ENCODE results near the gene ANO4.
"Not testable (repeated sequence)": the region's sequence is repeated elsewhere in the genome, so short reads cannot be mapped to it uniquely, and the experiment has no call there.

The ANO4 gene

GRCh38 chr12:101087920-101088319 is 293.3 kb downstream of the ANO4 start:
- no peak for DNase-seq (ENCODE audit: low read depth in 2 of 2)
- no peak for TF ChIP-seq CTCF (IDR thresholded peaks at IDR 0.05; ENCODE audit: low read depth, low read length)
- H3K4me3 ChIP-seq (replicated peaks in 1 of 2; ENCODE audit: low read depth in 2 of 2, low read length in 2 of 2): no peak overlapping the region

DNA sequence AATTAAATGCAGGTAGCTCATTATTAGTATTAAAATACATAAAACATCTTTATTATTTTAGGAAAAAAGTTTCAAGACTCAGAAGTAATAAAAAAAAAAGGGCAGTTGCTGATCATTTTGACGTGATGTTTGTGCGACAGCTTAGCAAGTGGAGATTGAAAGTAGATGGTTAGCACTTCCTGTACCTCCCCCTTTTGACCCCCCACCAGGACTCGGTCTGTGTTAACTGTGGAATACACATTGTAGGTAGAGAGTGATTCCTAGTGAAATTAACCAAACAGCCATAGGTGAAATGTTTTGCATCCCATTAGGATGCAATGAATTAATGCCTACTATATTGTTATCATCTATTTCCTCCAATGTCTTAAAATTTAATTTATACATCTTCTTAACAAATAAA is 294.7 kb downstream of the ANO4 start:
- TF ChIP-seq CTCF (IDR thresholded peaks at IDR 0.05; ENCODE audit: low read depth, low read length): no peak
- no peak overlapping the region for H3K4me3 ChIP-seq (replicated peaks in 1 of 2; ENCODE audit: low read depth in 2 of 2, low read length in 2 of 2)
- DNase-seq (ENCODE audit: low read depth in 2 of 2): no peak

GRCh38 chr12:101090222-101090621 is 295.6 kb downstream of the ANO4 start:
- H3K4me3 ChIP-seq (replicated peaks in 1 of 2; ENCODE audit: low read depth in 2 of 2, low read length in 2 of 2); DNase-seq (ENCODE audit: low read depth in 2 of 2): not testable (repeated sequence)

DNA sequence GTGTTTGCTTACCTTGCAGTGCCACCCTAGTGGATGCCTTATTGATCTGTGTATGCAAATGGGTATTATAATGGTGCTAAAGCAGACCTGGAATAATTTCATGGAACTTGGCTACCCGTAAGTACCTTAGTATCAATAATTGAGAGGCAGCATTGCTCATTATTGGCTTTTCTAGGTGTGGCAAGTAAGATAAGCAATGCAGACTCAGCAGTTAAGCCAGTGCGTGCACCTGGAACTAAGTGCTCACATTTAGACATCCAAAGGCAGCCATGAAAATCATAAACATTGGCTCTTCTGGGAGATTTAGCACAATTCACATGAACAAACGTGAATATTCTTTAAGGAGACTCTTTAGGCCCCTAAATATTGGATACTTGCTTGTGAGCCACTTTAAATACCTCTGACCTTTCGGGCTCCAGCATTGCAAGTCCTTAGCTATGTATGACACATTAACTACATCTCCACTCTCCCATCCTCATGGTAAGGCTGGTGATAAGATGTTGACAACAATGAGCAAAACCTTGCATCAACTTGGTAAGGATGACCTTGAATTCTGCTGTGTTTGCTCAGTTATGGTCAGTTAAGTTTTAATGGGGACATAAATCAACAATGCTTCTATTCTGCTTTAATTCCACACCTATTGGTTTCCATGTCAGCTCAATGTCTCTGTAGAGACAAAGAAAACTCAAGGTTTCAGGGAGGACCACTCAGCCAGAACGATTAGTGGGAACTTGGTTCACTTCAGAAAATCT is 303.4 kb downstream of the ANO4 start:
- no peak overlapping the region for H3K4me3 ChIP-seq (replicated peaks in 1 of 2; ENCODE audit: low read depth in 2 of 2, low read length in 2 of 2)
- no peak for TF ChIP-seq CTCF (IDR thresholded peaks at IDR 0.05; ENCODE audit: low read depth, low read length)
- DNase-seq (ENCODE audit: low read depth in 2 of 2): no peak

DNA sequence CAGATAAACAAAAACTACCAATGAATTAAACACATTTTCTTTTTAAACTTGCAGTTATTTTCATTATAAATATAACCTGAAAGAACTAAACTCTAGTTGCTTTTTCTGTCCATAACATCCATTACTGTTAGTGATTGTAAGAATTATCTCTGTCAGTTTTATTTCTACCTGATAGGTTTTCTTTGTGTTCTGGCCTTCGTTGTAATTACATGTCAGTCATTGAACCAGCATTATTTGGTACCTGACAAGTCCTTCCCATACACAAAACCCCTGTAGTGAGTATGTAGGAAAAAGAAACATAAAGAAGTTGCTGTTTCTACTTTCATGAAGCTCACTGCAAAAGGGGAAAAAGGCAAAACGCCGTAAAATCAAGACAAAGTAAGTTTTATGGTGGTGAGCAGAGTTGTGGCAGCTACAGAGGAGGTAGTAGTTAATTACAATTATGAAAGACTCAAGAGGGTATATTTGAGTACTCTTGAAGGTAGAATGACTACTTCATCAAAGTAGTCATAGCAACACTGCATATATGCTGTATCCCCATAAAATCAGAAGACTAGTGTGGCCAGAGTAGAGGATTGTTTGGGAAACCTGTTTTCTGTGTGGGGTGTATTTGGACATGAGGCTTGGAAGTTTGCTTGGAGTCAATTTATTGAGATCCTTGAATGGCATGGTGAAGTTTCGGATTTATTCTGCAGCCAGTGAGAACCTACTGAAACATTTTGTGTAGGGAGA is 312.6 kb downstream of the ANO4 start:
- no peak for TF ChIP-seq CTCF (IDR thresholded peaks at IDR 0.05; ENCODE audit: low read depth, low read length)
- DNase-seq (ENCODE audit: low read depth in 2 of 2): no peak
- H3K4me3 ChIP-seq (replicated peaks in 1 of 2; ENCODE audit: low read depth in 2 of 2, low read length in 2 of 2): no peak overlapping the region

DNA sequence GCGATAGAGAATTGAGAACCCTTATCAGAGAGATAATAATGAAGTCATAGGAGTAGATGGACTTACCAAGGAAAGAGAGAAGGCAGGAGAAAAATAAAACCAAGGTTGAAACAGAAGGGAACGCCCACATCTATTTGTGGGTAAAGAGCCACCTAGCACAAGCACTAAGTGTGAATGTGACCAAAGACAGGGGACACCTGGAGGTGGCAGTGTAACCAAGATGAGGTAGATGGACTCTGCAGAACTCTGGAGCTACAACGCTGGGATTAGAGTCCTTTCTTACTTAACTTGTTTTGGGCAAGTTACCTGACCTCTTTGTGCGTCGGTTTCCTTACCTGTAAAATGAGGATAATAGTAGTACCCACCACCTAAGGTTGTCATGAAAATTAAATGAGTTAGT is 313.6 kb downstream of the ANO4 start:
- no peak for TF ChIP-seq CTCF (IDR thresholded peaks at IDR 0.05; ENCODE audit: low read depth, low read length)
- H3K4me3 ChIP-seq (replicated peaks in 1 of 2; ENCODE audit: low read depth in 2 of 2, low read length in 2 of 2): no peak overlapping the region

DNA sequence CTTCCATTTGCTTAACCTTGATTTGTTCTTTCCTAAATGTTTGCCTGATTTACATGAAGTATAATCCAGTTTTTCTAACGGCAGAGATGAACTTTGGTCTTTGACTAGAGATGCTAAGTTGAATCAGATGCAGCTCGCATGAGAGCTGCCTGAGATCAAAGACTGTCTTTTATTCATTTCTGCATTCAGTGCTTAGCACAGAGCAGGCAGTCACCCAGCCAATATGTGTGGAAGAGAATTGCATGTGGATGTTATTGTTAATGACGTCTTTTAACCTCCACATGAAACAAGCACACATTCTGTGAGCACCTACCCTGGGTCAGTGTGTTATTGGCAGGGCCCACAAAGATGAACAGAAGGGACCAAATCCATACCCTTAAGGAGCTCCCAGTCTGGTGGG is 316.3 kb downstream of the ANO4 start:
- no peak for TF ChIP-seq CTCF (IDR thresholded peaks at IDR 0.05; ENCODE audit: low read depth, low read length)
- H3K4me3 ChIP-seq (replicated peaks in 1 of 2; ENCODE audit: low read depth in 2 of 2, low read length in 2 of 2): no peak overlapping the region
- DNase-seq (ENCODE audit: low read depth in 2 of 2): no peak

More for the DNA sequence above, 313.6 kb downstream of the ANO4 start:
- DNase-seq (ENCODE audit: low read depth in 2 of 2): no peak

Measured in cardiac fibroblast (primary cell).